ENCODE results near the gene BCAS1.

Gene BCAS1

GRCh38 chr20:53907968-53908751, 162.2 kb downstream of the BCAS1 start:
- Histone ChIP-seq H3K9me3 (ENCODE audit: insufficient read depth, low read depth, low read length) (peaks cover 8% of the 10 kb centered on the region; the same call in 1 of the 2 replicates), H3K27me3 (ENCODE audit: insufficient read depth, low read length) (no peaks in the 10 kb centered on the region), H3K36me3 (ENCODE audit: insufficient read depth, low read length) (no peaks in the 10 kb centered on the region), H3K27ac (ENCODE audit: low read depth, low read length) (no peak overlapping the region), H3K4me3 (ENCODE audit: low read length) (no peak overlapping the region), H3K4me1 (ENCODE audit: insufficient read depth, low read length) (no peaks in the 10 kb centered on the region), H3K9ac (ENCODE audit: low read depth, low read length) (no peak overlapping the region)
- WGBS: 94% methylated on average over 11 of the region's 11 CpGs

GRCh38 chr20:53905820-53906191, 164.6 kb downstream of the BCAS1 start:
- no peaks in the 10 kb centered on the region for H3K27me3 ChIP-seq (ENCODE audit: insufficient read depth, low read length)
- no peak overlapping the region for H3K4me3 ChIP-seq (ENCODE audit: low read length)
- no peak overlapping the region for H3K9ac ChIP-seq (ENCODE audit: low read depth, low read length)
- no peaks in the 10 kb centered on the region for H3K36me3 ChIP-seq (ENCODE audit: insufficient read depth, low read length)
- H3K9me3 ChIP-seq (ENCODE audit: insufficient read depth, low read depth, low read length): 0 out of 2 replicates have a peak, but pooled peaks cover 1% of the 10 kb centered on the region
- H3K27ac ChIP-seq (ENCODE audit: low read depth, low read length): no peak overlapping the region
- H3K4me1 ChIP-seq (ENCODE audit: insufficient read depth, low read length): peaks cover 14% of the 10 kb centered on the region
- 94% methylated on average over 5 of the region's 5 CpGs for WGBS

GRCh38 chr20:53905019-53905819, 165.2 kb downstream of the BCAS1 start:
- WGBS: 92% methylated on average over 13 of the region's 13 CpGs
- no peaks in the 10 kb centered on the region for H3K27me3 ChIP-seq (ENCODE audit: insufficient read depth, low read length)
- H3K9ac ChIP-seq (ENCODE audit: low read depth, low read length): no peak overlapping the region
- H3K27ac ChIP-seq (ENCODE audit: low read depth, low read length): no peak overlapping the region
- H3K4me1 ChIP-seq (ENCODE audit: insufficient read depth, low read length): peaks cover 20% of the 10 kb centered on the region
- no peak overlapping the region for H3K4me3 ChIP-seq (ENCODE audit: low read length)
- no peaks in the 10 kb centered on the region for H3K36me3 ChIP-seq (ENCODE audit: insufficient read depth, low read length)
- H3K9me3 ChIP-seq (ENCODE audit: insufficient read depth, low read depth, low read length): no peaks in the 10 kb centered on the region

DNA sequence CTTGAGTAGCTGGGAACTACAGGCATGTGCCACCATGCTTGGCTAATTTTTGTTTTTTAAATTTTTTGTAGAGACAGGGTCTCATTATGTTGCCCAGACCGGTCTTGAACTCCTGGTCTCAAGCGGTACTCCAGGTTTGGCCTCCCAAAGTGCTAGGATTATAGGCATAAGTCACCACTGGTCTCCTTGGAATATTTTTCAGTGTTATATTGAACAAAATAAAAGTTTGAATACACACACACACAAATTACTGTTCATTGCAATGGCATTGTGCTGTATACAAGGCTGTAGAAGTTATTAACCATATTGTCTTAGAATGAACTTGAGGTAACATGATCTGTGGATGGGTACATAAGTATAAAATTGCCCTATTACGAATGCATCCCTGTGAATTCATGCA, 166.1 kb downstream of the BCAS1 start:
- H3K4me1 ChIP-seq (ENCODE audit: insufficient read depth, low read length): peaks cover 29% of the 10 kb centered on the region
- no peak overlapping the region for H3K27ac ChIP-seq (ENCODE audit: low read depth, low read length)
- no peaks in the 10 kb centered on the region for H3K9me3 ChIP-seq (ENCODE audit: insufficient read depth, low read depth, low read length)
- 91% methylated on average over 3 of the region's 3 CpGs for WGBS
- no peak overlapping the region for H3K9ac ChIP-seq (ENCODE audit: low read depth, low read length)
- H3K27me3 ChIP-seq (ENCODE audit: insufficient read depth, low read length): no peaks in the 10 kb centered on the region
- no peaks in the 10 kb centered on the region for H3K36me3 ChIP-seq (ENCODE audit: insufficient read depth, low read length)
- no peak overlapping the region for H3K4me3 ChIP-seq (ENCODE audit: low read length)

DNA sequence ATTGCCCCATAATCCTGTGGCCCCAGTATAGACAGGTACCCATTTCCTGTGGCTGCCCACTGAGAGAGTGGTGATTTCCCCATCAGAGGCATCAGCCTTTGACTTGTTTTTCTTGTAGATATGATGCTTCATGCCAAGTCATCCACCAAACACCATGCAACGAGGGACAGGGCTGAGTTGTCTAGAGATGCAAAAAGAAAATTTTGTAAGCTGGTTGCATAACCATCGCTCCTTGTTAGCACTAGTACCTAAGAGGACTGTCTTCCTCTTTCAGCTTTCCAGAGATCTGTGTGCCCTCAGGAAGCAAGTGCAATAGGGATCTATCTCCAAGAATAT, 166.8 kb downstream of the BCAS1 start:
- no peak overlapping the region for H3K4me3 ChIP-seq (ENCODE audit: low read length)
- WGBS: 93% methylated on average over 2 of the region's 2 CpGs
- H3K9me3 ChIP-seq (ENCODE audit: insufficient read depth, low read depth, low read length): no peaks in the 10 kb centered on the region
- H3K36me3 ChIP-seq (ENCODE audit: insufficient read depth, low read length): no peaks in the 10 kb centered on the region
- no peak overlapping the region for H3K27ac ChIP-seq (ENCODE audit: low read depth, low read length)
- no peak overlapping the region for H3K9ac ChIP-seq (ENCODE audit: low read depth, low read length)
- H3K27me3 ChIP-seq (ENCODE audit: insufficient read depth, low read length): no peaks in the 10 kb centered on the region
- peaks cover 36% of the 10 kb centered on the region for H3K4me1 ChIP-seq (ENCODE audit: insufficient read depth, low read length)

- peaks cover 41% of the 10 kb centered on the region for H3K4me1 ChIP-seq (ENCODE audit: insufficient read depth, low read length)
- no peaks in the 10 kb centered on the region for H3K9me3 ChIP-seq (ENCODE audit: insufficient read depth, low read depth, low read length)
- no peaks in the 10 kb centered on the region for H3K36me3 ChIP-seq (ENCODE audit: insufficient read depth, low read length)
- H3K27ac ChIP-seq (ENCODE audit: low read depth, low read length): no peak overlapping the region
- no peaks in the 10 kb centered on the region for H3K27me3 ChIP-seq (ENCODE audit: insufficient read depth, low read length)
- 94% methylated on average over 11 of the region's 11 CpGs for WGBS
- no peak overlapping the region for H3K9ac ChIP-seq (ENCODE audit: low read depth, low read length)
- no peak overlapping the region for H3K4me3 ChIP-seq (ENCODE audit: low read length)
These were observed 167.3 kb downstream of the BCAS1 start for GRCh38 chr20:53902968-53903651.

GRCh38 chr20:53901497-53902096, 168.8 kb downstream of the BCAS1 start:
- Histone ChIP-seq H3K27me3 (ENCODE audit: insufficient read depth, low read length) (no peaks in the 10 kb centered on the region), H3K27ac (ENCODE audit: low read depth, low read length) (no peak overlapping the region), H3K9ac (ENCODE audit: low read depth, low read length) (no peak overlapping the region), H3K36me3 (ENCODE audit: insufficient read depth, low read length) (no peaks in the 10 kb centered on the region), H3K4me1 (ENCODE audit: insufficient read depth, low read length) (peaks cover 45% of the 10 kb centered on the region), H3K4me3 (ENCODE audit: low read length) (no peak overlapping the region), H3K9me3 (ENCODE audit: insufficient read depth, low read depth, low read length) (no peaks in the 10 kb centered on the region)
- 32% methylated on average over 2 of the region's 4 CpGs for WGBS

DNA sequence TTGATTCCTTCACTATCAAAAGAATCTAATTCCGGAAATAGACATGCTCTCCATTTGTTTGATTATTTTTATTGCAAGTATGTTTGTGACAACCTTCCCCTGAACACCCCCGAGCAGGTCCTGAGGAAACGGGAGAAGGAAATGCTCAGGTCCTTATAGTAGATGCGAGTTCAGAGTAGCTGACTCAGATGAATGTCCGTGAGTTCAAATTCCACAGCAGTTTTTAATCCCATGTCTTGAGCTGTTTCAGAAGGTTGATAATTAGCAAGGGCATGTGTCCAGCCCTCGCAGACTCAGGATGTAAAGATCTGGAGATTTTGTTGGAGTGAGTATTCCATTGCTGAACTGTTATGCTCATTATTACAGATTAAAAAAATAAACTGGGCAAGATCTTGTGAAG, 169.3 kb downstream of the BCAS1 start:
- Histone ChIP-seq H3K4me3 (ENCODE audit: low read length) (no peak overlapping the region), H3K4me1 (ENCODE audit: insufficient read depth, low read length) (peaks cover 45% of the 10 kb centered on the region), H3K27me3 (ENCODE audit: insufficient read depth, low read length) (no peaks in the 10 kb centered on the region), H3K9ac (ENCODE audit: low read depth, low read length) (no peak overlapping the region), H3K36me3 (ENCODE audit: insufficient read depth, low read length) (no peaks in the 10 kb centered on the region), H3K9me3 (ENCODE audit: insufficient read depth, low read depth, low read length) (no peaks in the 10 kb centered on the region), H3K27ac (ENCODE audit: low read depth, low read length) (0 out of 2 replicates have a peak overlapping the region, but pooled peaks have one; percentile 8)
- 65% methylated on average over 6 of the region's 6 CpGs for WGBS

DNA sequence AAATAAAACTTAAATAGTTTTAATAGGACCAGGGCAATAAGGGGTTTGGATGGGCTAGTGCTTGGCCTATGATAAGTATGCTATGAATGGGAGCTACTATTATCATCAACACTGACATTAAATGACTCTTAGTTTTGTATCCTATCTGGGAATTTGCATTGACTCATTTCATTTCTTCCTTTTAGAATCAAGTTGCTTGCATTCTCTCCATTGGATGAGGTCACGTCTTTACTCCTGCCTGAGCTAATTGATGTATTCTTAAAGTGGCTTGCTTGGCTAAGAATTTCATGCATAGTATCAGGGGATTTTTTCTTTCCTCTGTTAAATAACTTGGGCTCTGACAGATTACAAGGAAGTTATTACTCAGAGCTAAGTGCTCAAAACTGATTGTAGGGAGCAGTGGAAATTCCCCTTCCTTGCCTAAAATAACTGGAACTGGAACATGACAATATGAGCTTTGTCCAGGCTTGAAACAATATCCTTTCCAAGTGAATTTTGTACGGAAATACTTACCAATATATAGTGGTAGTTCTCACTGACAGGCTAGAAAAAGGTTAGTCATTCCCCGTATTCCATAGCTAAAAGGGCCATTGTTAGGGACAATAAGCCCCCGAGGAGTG, 169.9 kb downstream of the BCAS1 start:
- Histone ChIP-seq H3K9ac (ENCODE audit: low read depth, low read length) (no peak overlapping the region), H3K9me3 (ENCODE audit: insufficient read depth, low read depth, low read length) (no peaks in the 10 kb centered on the region), H3K27me3 (ENCODE audit: insufficient read depth, low read length) (no peaks in the 10 kb centered on the region), H3K36me3 (ENCODE audit: insufficient read depth, low read length) (no peaks in the 10 kb centered on the region), H3K4me1 (ENCODE audit: insufficient read depth, low read length) (peaks cover 45% of the 10 kb centered on the region), H3K27ac (ENCODE audit: low read depth, low read length) (no peak overlapping the region), H3K4me3 (ENCODE audit: low read length) (no peak overlapping the region)
- 83% methylated on average over 3 of the region's 4 CpGs for WGBS

GRCh38 chr20:53899351-53900167, 170.8 kb downstream of the BCAS1 start:
- 75% methylated on average over 8 of the region's 8 CpGs for WGBS
- peaks cover 45% of the 10 kb centered on the region for H3K4me1 ChIP-seq (ENCODE audit: insufficient read depth, low read length)
- H3K27ac ChIP-seq (ENCODE audit: low read depth, low read length): peak overlapping the region; percentile 17; the same call in 1 of the 2 replicates

More at GRCh38 chr20:53899351-53900167, 170.8 kb downstream of the BCAS1 start:
- Histone ChIP-seq H3K27me3 (ENCODE audit: insufficient read depth, low read length) (no peaks in the 10 kb centered on the region), H3K4me3 (ENCODE audit: low read length) (no peak overlapping the region), H3K36me3 (ENCODE audit: insufficient read depth, low read length) (no peaks in the 10 kb centered on the region), H3K9me3 (ENCODE audit: insufficient read depth, low read depth, low read length) (no peaks in the 10 kb centered on the region), H3K9ac (ENCODE audit: low read depth, low read length) (no peak overlapping the region)

Data from HUES64 (cell line).